H9 (cell line): Measurements from ENCODE around the gene ADAMTS5. TPM values are rescaled to one million over a fixed set of nuclear protein-coding genes. Genes with fewer than 3 reads are reported as not detected.

Experiments
- DNase-seq: peaks from one replicate; pipeline ENCODE4 v3.0.0-alpha.2; 2017
- H2AFZ ChIP-seq: one replicate; pipeline ENCODE4 v1.6.1; 2013; ENCODE audit warnings: mild to moderate bottlenecking, low read length, control low read depth, moderate library complexity
- H2AK5ac ChIP-seq: 2 replicates; pipeline ENCODE4 v1.6.1; 2013; ENCODE audit warnings: low read length, control low read depth, mixed read lengths; ENCODE audit not compliant: insufficient read length
- H2BK120ac ChIP-seq: one replicate; pipeline ENCODE4 v1.6.1; 2013; ENCODE audit warnings: low read depth, mild to moderate bottlenecking, low read length, control low read depth, inconsistent platforms; ENCODE audit not compliant: poor library complexity, severe bottlenecking
- H2BK12ac ChIP-seq: 2 replicates; pipeline ENCODE4 v1.6.1; 2013; ENCODE audit warnings: low read length, control low read depth, mixed read lengths, low read depth; ENCODE audit not compliant: insufficient read length
- H2BK15ac ChIP-seq: 2 replicates; pipeline ENCODE4 v1.6.1; 2013; ENCODE audit warnings: low read depth, low read length, control low read depth
- H2BK20ac ChIP-seq: one replicate; pipeline ENCODE4 v1.6.1; 2013; ENCODE audit warnings: low read depth, mild to moderate bottlenecking, low read length, control low read depth, inconsistent platforms; ENCODE audit not compliant: poor library complexity, severe bottlenecking
- H2BK5ac ChIP-seq: 2 replicates; pipeline ENCODE4 v1.6.1; 2013; ENCODE audit warnings: low read length, control low read depth, mixed read lengths; ENCODE audit not compliant: insufficient read length
- H3K14ac ChIP-seq: 2 replicates; pipeline ENCODE4 v1.6.1; 2013; ENCODE audit warnings: low read length, control low read depth; ENCODE audit not compliant: insufficient read depth
- H3K18ac ChIP-seq: 2 replicates; pipeline ENCODE4 v1.6.1; 2013; ENCODE audit warnings: low read depth, mild to moderate bottlenecking, mixed read lengths, low read length, control low read depth; ENCODE audit not compliant: insufficient read length
- H3K23ac ChIP-seq: 2 replicates; pipeline ENCODE4 v1.6.1; 2013; ENCODE audit warnings: low read length, control low read depth, mixed read lengths, low read depth; ENCODE audit not compliant: insufficient read length
- H3K23me2 ChIP-seq: 2 replicates; pipeline ENCODE4 v1.6.1; 2013; ENCODE audit warnings: low read depth, mild to moderate bottlenecking, mixed read lengths, low read length, control low read depth; ENCODE audit not compliant: insufficient read length, poor library complexity, severe bottlenecking
- H3K27ac ChIP-seq: 2 replicates; pipeline ENCODE4 v1.5.1; 2013; ENCODE audit warnings: low read length, control low read depth, mixed read lengths, low read depth; ENCODE audit not compliant: insufficient read length
- H3K27me3 ChIP-seq: 2 replicates; pipeline ENCODE4 v1.6.1; 2013; ENCODE audit warnings: low read length, control low read depth, inconsistent platforms; ENCODE audit not compliant: insufficient read depth
- H3K4ac ChIP-seq: 2 replicates; pipeline ENCODE4 v1.6.1; 2013; ENCODE audit warnings: low read depth, mild to moderate bottlenecking, control low read depth, inconsistent platforms, low read length, moderate library complexity
- H3K4me1 ChIP-seq: 2 replicates; pipeline ENCODE4 v1.6.1; 2013; ENCODE audit warnings: low read length, control low read depth, inconsistent platforms; ENCODE audit not compliant: insufficient read depth
- H3K4me2 ChIP-seq: 2 replicates; pipeline ENCODE4 v1.6.1; 2013; ENCODE audit warnings: low read length, control low read depth, mixed read lengths; ENCODE audit not compliant: insufficient read length, insufficient read depth
- H3K56ac ChIP-seq: 2 replicates; pipeline ENCODE4 v1.6.1; 2013; ENCODE audit warnings: low read depth, mild to moderate bottlenecking, mixed read lengths, low read length, control low read depth; ENCODE audit not compliant: insufficient read length
- H3K79me1 ChIP-seq: 2 replicates; pipeline ENCODE4 v1.6.1; 2013; ENCODE audit warnings: low read depth, mild to moderate bottlenecking, moderate library complexity, low read length, control low read depth, inconsistent platforms; ENCODE audit not compliant: insufficient read depth, poor library complexity, severe bottlenecking
- H3K79me2 ChIP-seq: 2 replicates; pipeline ENCODE4 v1.6.1; 2013; ENCODE audit warnings: low read length, control low read depth, inconsistent platforms; ENCODE audit not compliant: insufficient read depth
- H3K9ac ChIP-seq: 2 replicates; pipeline ENCODE4 v1.6.1; 2013; ENCODE audit warnings: low read length, control low read depth, mixed read lengths; ENCODE audit not compliant: insufficient read length; ENCODE audit errors: extremely low read depth
- H3K9me3 ChIP-seq: one replicate; pipeline ENCODE4 v1.6.1; 2013; ENCODE audit warnings: low read depth, low read length, inconsistent platforms; ENCODE audit not compliant: control insufficient read depth
- H3T11ph ChIP-seq: one replicate; pipeline ENCODE4 v1.6.1; 2013; ENCODE audit warnings: mild to moderate bottlenecking, low read length, control low read depth, inconsistent platforms
- H4K20me1 ChIP-seq: one replicate; pipeline ENCODE4 v1.6.1; 2013; ENCODE audit not compliant: control insufficient read depth, insufficient read length, insufficient read depth
- H4K5ac ChIP-seq: 2 replicates; pipeline ENCODE4 v1.6.1; 2013; ENCODE audit warnings: low read depth, mild to moderate bottlenecking, mixed read lengths, low read length, control low read depth; ENCODE audit not compliant: insufficient read length
- H4K8ac ChIP-seq: replicated peaks from 2 replicates; pipeline ENCODE4 v1.6.1; 2013; ENCODE audit warnings: low read length, control low read depth, mixed read lengths, low read depth; ENCODE audit not compliant: insufficient read length
- H4K91ac ChIP-seq: 2 replicates; pipeline ENCODE4 v1.6.1; 2013; ENCODE audit warnings: low read depth, mild to moderate bottlenecking, moderate library complexity, mixed read lengths, low read length, control low read depth; ENCODE audit not compliant: insufficient read length
- H3K27ac Mint-ChIP-seq, 3 experiments: 2 replicates in 2 of 3; 3 replicates in 1 of 3; pipeline ENCODE4 v1.8.0; 2020 to 2021; ENCODE audit warnings: mixed read lengths in 3 of 3, mild to moderate bottlenecking in 1 of 3, moderate library complexity in 1 of 3
- H3K27me3 Mint-ChIP-seq: 2 replicates; pipeline ENCODE4 v1.8.0; 2021; ENCODE audit warnings: low read depth, mild to moderate bottlenecking, moderate library complexity, mixed read lengths
- H3K36me3 Mint-ChIP-seq, 3 experiments: 2 replicates in 2 of 3; 3 replicates in 1 of 3; pipeline ENCODE4 v1.8.0; 2020 to 2021; ENCODE audit warnings: low read depth in 3 of 3, mixed read lengths in 3 of 3; ENCODE audit not compliant: insufficient read depth in 1 of 3
- H3K4me1 Mint-ChIP-seq, 2 experiments: 2 replicates each; pipeline ENCODE4 v1.8.0; 2020; ENCODE audit warnings: mixed read lengths in 2 of 2
- H3K4me3 Mint-ChIP-seq, 2 experiments: 2 replicates in 1 of 2; 3 replicates in 1 of 2; pipeline ENCODE4 v1.8.0; 2020 to 2021; ENCODE audit warnings: mild to moderate bottlenecking in 2 of 2, mixed read lengths in 2 of 2, moderate library complexity in 1 of 2
- H3K9me3 Mint-ChIP-seq, 2 experiments: 2 replicates in 1 of 2; 3 replicates in 1 of 2; pipeline ENCODE4 v1.8.0; 2020; ENCODE audit warnings: mild to moderate bottlenecking in 2 of 2, mixed read lengths in 2 of 2, moderate library complexity in 1 of 2
- WGBS: extraction: QIAGEN DNeasy Blood & Tissue Kit; methylation state at CpG from one replicate; pipeline ENCODE4 v1.1.7; 2013; ENCODE audit warnings: missing lambda C conversion rate, low lambda C conversion rate, mixed read lengths; ENCODE audit not compliant: insufficient read length; ENCODE audit errors: extremely low coverage; 5-methylcytosine and 5-hydroxymethylcytosine counted together
- total RNA-seq: library from RNA; stranded (reverse); gene quantifications from 2 replicates; pipeline ENCODE4 v1.2.1, GENCODE V29; 2021
- TF ChIP-seq, protein P1 (sequence below): fragments of 200-600 bp; sonication (generic); conservative IDR thresholded peaks from 3 replicates; pipeline ENCODE4 v1.8.0; 2021; ENCODE audit warnings: antibody characterized with exemption, mild to moderate bottlenecking

Gene ADAMTS5
- total RNA-seq, 1 experiment from 2014 or later = 0.90 TPM

DNA sequence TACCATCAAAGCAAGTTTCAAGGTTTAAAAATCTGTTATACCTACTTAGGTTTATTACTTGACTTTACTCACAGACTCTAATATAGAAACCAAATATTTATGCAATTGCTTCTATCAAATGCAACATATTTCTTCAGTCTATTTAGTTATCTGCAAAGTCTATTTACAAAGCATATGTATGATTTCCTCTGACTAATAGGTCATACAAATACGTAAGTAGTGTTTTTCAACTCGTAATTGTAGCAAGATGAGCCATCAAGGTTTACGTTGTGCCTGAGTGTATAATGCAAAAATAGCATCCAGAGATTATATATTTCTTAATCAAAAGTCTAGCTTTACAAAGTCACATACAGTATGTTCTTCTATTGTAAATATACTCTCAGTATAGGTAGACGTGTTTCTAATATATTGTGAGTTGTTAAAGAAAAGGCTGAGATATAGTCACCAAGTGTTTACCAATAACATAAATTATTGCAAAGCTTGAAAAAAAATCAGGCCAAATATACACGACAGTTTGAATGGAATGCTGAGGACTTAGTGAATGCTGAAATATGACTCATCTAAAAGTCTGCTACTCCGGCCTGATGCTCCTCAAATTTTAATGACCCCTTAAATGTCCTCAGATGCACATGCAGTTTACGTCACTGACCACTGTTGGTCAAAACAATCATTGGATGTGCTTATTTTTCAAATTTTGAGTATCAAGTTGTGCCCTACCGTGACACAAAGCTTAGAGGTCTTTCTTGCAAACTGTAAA is 48.4 kb downstream of the ADAMTS5 start:
- Histone ChIP-seq H3K4me2 (no peak overlapping the region), H3K18ac (no peak overlapping the region), H4K20me1 (no peaks in the 10 kb centered on the region), H3K4ac (no peak overlapping the region), H3K9ac (no peak overlapping the region), H3K56ac (no peak overlapping the region), H3K4me1 (no peaks in the 10 kb centered on the region; the same call in 1 of the 2 replicates), H2BK120ac (no peak overlapping the region), H3K14ac (no peak overlapping the region), H4K8ac (no peak overlapping the region), H2BK5ac (no peak overlapping the region), H2BK20ac (no peak overlapping the region), H2BK12ac (no peak overlapping the region), H3T11ph (no peak overlapping the region), H2AFZ (no peak overlapping the region), H2AK5ac (no peak overlapping the region), H3K23ac (no peak overlapping the region), H3K27me3 (no peaks in the 10 kb centered on the region), H4K91ac (no peak overlapping the region), H3K27ac (no peak overlapping the region), H4K5ac (no peak overlapping the region), H3K79me2 (no peaks in the 10 kb centered on the region), H3K23me2 (no peaks in the 10 kb centered on the region), H3K9me3 (peaks cover 4% of the 10 kb centered on the region), H2BK15ac (no peak overlapping the region), H3K79me1 (no peaks in the 10 kb centered on the region)
- Mint-ChIP-seq H3K36me3 (peaks cover 10 to 19% (median 12%) of the 10 kb centered on the region in 3 experiments), H3K4me1 (peaks cover 12 to 19% of the 10 kb centered on the region in 2 experiments), H3K27ac (no peak overlapping the region), H3K9me3 (peaks cover 9 to 13% of the 10 kb centered on the region in 2 experiments), H3K27me3 (no peaks in the 10 kb centered on the region), H3K4me3 (no peak overlapping the region)
- DNase-seq = no peak
- TF ChIP-seq, protein P1, sequence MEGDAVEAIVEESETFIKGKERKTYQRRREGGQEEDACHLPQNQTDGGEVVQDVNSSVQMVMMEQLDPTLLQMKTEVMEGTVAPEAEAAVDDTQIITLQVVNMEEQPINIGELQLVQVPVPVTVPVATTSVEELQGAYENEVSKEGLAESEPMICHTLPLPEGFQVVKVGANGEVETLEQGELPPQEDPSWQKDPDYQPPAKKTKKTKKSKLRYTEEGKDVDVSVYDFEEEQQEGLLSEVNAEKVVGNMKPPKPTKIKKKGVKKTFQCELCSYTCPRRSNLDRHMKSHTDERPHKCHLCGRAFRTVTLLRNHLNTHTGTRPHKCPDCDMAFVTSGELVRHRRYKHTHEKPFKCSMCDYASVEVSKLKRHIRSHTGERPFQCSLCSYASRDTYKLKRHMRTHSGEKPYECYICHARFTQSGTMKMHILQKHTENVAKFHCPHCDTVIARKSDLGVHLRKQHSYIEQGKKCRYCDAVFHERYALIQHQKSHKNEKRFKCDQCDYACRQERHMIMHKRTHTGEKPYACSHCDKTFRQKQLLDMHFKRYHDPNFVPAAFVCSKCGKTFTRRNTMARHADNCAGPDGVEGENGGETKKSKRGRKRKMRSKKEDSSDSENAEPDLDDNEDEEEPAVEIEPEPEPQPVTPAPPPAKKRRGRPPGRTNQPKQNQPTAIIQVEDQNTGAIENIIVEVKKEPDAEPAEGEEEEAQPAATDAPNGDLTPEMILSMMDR = no peak
- no CpG with 5 or more reads among the region's 8 CpGs for WGBS
